Prostate gland (tissue), 2 donors: ENCODE results near the gene TNNT2.

Experiments
- CTCF ChIP-seq, 4 experiments: fragments of 200-600 bp in 2 of 4; fragments of 450-650 bp in 2 of 4; sonication (generic) in 2 of 4; IDR thresholded peaks; 1 replicate in 3 of 4; 2 replicates in 1 of 4; pipeline ENCODE4 v1.5.1; 2016 to 2019; ENCODE audit warnings: antibody characterized with exemption in 4 of 4, mild to moderate bottlenecking in 2 of 4, moderate library complexity in 2 of 4
- POLR2AphosphoS5 ChIP-seq: sonication (generic); formaldehyde crosslinking; IDR thresholded peaks from one replicate; pipeline ENCODE4 v1.6.1; 2017; ENCODE audit warnings: antibody characterized with exemption

DNA sequence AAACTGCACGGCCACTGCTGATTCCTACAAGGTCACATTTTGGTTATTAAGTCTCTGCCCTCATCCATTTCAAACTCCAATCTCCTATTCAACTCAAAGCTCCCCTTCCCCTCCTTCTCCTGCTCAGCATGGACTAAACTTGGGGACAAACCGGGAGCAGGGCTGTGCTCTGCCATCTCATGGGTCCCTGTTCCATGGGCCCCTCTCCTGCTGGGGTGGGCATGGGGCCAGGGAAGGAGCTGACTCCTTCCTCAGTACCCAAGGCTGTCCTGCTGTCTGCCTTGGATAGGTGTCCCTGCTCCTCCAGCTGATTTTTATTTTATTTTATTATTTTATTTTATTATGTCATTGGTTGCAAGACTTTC lies 27.1 kb downstream of the TNNT2 start:
- TF ChIP-seq CTCF (IDR thresholded peaks at IDR 0.05) (no peak), POLR2AphosphoS5 (no peak)
